ENCODE measurements around the gene PPP2R5A. TPM values are rescaled to one million over a fixed set of nuclear protein-coding genes. Genes with fewer than 3 reads are reported as not detected.

The PPP2R5A gene
- total and polyA plus RNA-seq, 4 donors: 33.5 to 45.3 (median 41.2) TPM

GRCh38 chr1:212289262-212290077 lies 4.3 kb downstream of the PPP2R5A start:
- Histone ChIP-seq H3K9me3 (ENCODE audit: control insufficient read depth, low read length) (no peaks in the 10 kb centered on the region), H3K27ac (ENCODE audit: low read depth in 1 of 2, low read length in 2 of 2) (no peak overlapping the region), H3K4me3 (ENCODE audit: low read length in 2 of 2) (no peak overlapping the region), H3K27me3 (ENCODE audit: control insufficient read depth in 1 of 2, insufficient read depth in 2 of 2, low read length in 1 of 2) (no peaks in the 10 kb centered on the region), H3K4me1 (ENCODE audit: control insufficient read depth in 1 of 2, insufficient read depth in 2 of 2, low read length in 2 of 2) (peaks cover 2 to 13% of the 10 kb centered on the region in 2 donors), H3K36me3 (ENCODE audit: control insufficient read depth in 1 of 2, insufficient read depth in 2 of 2, low read length in 1 of 2) (no peaks in the 10 kb centered on the region)
- 29 to 30% methylated on average over 4 of the region's 4 CpGs for WGBS, 2 donors
- ATAC-seq (ENCODE audit: low FRiP score) (no peak), DNase-seq (no peak)
- intact Hi-C loops (cut with DNase I): loop anchor here (5.0 kb wide), 4 partner anchors 57 to 217 kb away; no protein-coding TSS in a partner anchor

GRCh38 chr1:212290608-212291007 lies 5.4 kb downstream of the PPP2R5A start:
- ATAC-seq (ENCODE audit: low FRiP score): no peak
- Histone ChIP-seq H3K27me3 (ENCODE audit: control insufficient read depth in 1 of 2, insufficient read depth in 2 of 2, low read length in 1 of 2) (no peaks in the 10 kb centered on the region), H3K4me1 (ENCODE audit: control insufficient read depth in 1 of 2, insufficient read depth in 2 of 2, low read length in 2 of 2) (peaks cover 2 to 15% of the 10 kb centered on the region in 2 donors), H3K9me3 (ENCODE audit: control insufficient read depth, low read length) (no peaks in the 10 kb centered on the region), H3K4me3 (ENCODE audit: low read length in 2 of 2) (no peak overlapping the region), H3K27ac (ENCODE audit: low read depth in 1 of 2, low read length in 2 of 2) (no peak overlapping the region), H3K36me3 (ENCODE audit: control insufficient read depth in 1 of 2, insufficient read depth in 2 of 2, low read length in 1 of 2) (no peaks in the 10 kb centered on the region)
- no peak for DNase-seq
- intact Hi-C loops (cut with DNase I): loop anchor here in 1 of 2 donors (5.0 kb wide), 1 partner anchor 218 kb away; no protein-coding TSS in a partner anchor

GRCh38 chr1:212291505-212292134 lies 6.4 kb downstream of the PPP2R5A start:
- H3K27ac ChIP-seq (ENCODE audit: low read depth in 1 of 2, low read length in 2 of 2): no peak overlapping the region
- peaks cover 2 to 15% of the 10 kb centered on the region in 2 donors for H3K4me1 ChIP-seq (ENCODE audit: control insufficient read depth in 1 of 2, insufficient read depth in 2 of 2, low read length in 2 of 2)
- ATAC-seq (ENCODE audit: low FRiP score) (no peak), DNase-seq (no peak)
- H3K27me3 ChIP-seq (ENCODE audit: control insufficient read depth in 1 of 2, insufficient read depth in 2 of 2, low read length in 1 of 2): no peaks in the 10 kb centered on the region
- intact Hi-C loops (cut with DNase I): loop anchor here in 1 of 2 donors (5.0 kb wide), 1 partner anchor 219 kb away; no protein-coding TSS in a partner anchor
- H3K36me3 ChIP-seq (ENCODE audit: control insufficient read depth in 1 of 2, insufficient read depth in 2 of 2, low read length in 1 of 2): no peaks in the 10 kb centered on the region
- WGBS, 2 donors: 49 to 54% methylated on average over 6 of the region's 6 CpGs
- H3K9me3 ChIP-seq (ENCODE audit: control insufficient read depth, low read length): no peaks in the 10 kb centered on the region
- H3K4me3 ChIP-seq (ENCODE audit: low read length in 2 of 2): no peak overlapping the region

GRCh38 chr1:212292250-212293105 lies 7.3 kb downstream of the PPP2R5A start:
- Histone ChIP-seq H3K27ac (ENCODE audit: low read depth in 1 of 2, low read length in 2 of 2) (no peak overlapping the region), H3K4me3 (ENCODE audit: low read length in 2 of 2) (no peak overlapping the region), H3K4me1 (ENCODE audit: control insufficient read depth in 1 of 2, insufficient read depth in 2 of 2, low read length in 2 of 2) (peaks cover 2 to 15% of the 10 kb centered on the region in 2 donors), H3K36me3 (ENCODE audit: control insufficient read depth in 1 of 2, insufficient read depth in 2 of 2, low read length in 1 of 2) (no peaks in the 10 kb centered on the region), H3K27me3 (ENCODE audit: control insufficient read depth in 1 of 2, insufficient read depth in 2 of 2, low read length in 1 of 2) (no peaks in the 10 kb centered on the region), H3K9me3 (ENCODE audit: control insufficient read depth, low read length) (no peaks in the 10 kb centered on the region)
- WGBS, 2 donors: 84 to 87% methylated on average over 4 of the region's 4 CpGs
- intact Hi-C loops (cut with DNase I): loop anchor here in 1 of 2 donors (5.0 kb wide), 1 partner anchor 220 kb away; no protein-coding TSS in a partner anchor
- no peak for DNase-seq
- ATAC-seq (ENCODE audit: low FRiP score): no peak

- Histone ChIP-seq H3K4me3 (ENCODE audit: low read length in 2 of 2) (no peak overlapping the region), H3K27ac (ENCODE audit: low read depth in 1 of 2, low read length in 2 of 2) (no peak overlapping the region), H3K4me1 (ENCODE audit: control insufficient read depth in 1 of 2, insufficient read depth in 2 of 2, low read length in 2 of 2) (peaks cover 2 to 13% of the 10 kb centered on the region in 2 donors), H3K27me3 (ENCODE audit: control insufficient read depth in 1 of 2, insufficient read depth in 2 of 2, low read length in 1 of 2) (no peaks in the 10 kb centered on the region), H3K36me3 (ENCODE audit: control insufficient read depth in 1 of 2, insufficient read depth in 2 of 2, low read length in 1 of 2) (no peaks in the 10 kb centered on the region), H3K9me3 (ENCODE audit: control insufficient read depth, low read length) (no peaks in the 10 kb centered on the region)
- intact Hi-C loops (cut with DNase I): loop anchor here in 1 of 2 donors (5.0 kb wide), 1 partner anchor 221 kb away; no protein-coding TSS in a partner anchor
- ATAC-seq (ENCODE audit: low FRiP score): no peak
- no peak for DNase-seq
- 79 to 83% methylated on average over 1 of the region's 1 CpG for WGBS, 2 donors
Observed at GRCh38 chr1:212293579-212293978, 8.4 kb downstream of the PPP2R5A start.

GRCh38 chr1:212294983-212295382 lies 9.8 kb downstream of the PPP2R5A start:
- Histone ChIP-seq H3K4me3 (ENCODE audit: low read length in 2 of 2) (no peak overlapping the region), H3K27me3 (ENCODE audit: control insufficient read depth in 1 of 2, insufficient read depth in 2 of 2, low read length in 1 of 2) (no peaks in the 10 kb centered on the region), H3K4me1 (ENCODE audit: control insufficient read depth in 1 of 2, insufficient read depth in 2 of 2, low read length in 2 of 2) (peaks cover 2 to 13% of the 10 kb centered on the region in 2 donors), H3K9me3 (ENCODE audit: control insufficient read depth, low read length) (no peaks in the 10 kb centered on the region), H3K36me3 (ENCODE audit: control insufficient read depth in 1 of 2, insufficient read depth in 2 of 2, low read length in 1 of 2) (no peaks in the 10 kb centered on the region), H3K27ac (ENCODE audit: low read depth in 1 of 2, low read length in 2 of 2) (no peak overlapping the region)
- DNase-seq (no peak), ATAC-seq (ENCODE audit: low FRiP score) (no peak)
- WGBS, 2 donors: 92 to 94% methylated on average over 3 of the region's 3 CpGs
- intact Hi-C loops (cut with DNase I): loop anchor here in 1 of 2 donors (5.0 kb wide), 1 partner anchor 223 kb away; no protein-coding TSS in a partner anchor

GRCh38 chr1:212295579-212295978 lies 10.4 kb downstream of the PPP2R5A start:
- WGBS, 2 donors: 85 to 86% methylated on average over 2 of the region's 2 CpGs
- H3K36me3 ChIP-seq (ENCODE audit: control insufficient read depth in 1 of 2, insufficient read depth in 2 of 2, low read length in 1 of 2): no peaks in the 10 kb centered on the region
- no peak overlapping the region for H3K4me3 ChIP-seq (ENCODE audit: low read length in 2 of 2)
- no peak for DNase-seq
- H3K9me3 ChIP-seq (ENCODE audit: control insufficient read depth, low read length): no peaks in the 10 kb centered on the region
- intact Hi-C loops (cut with DNase I): no loop called here
- H3K27me3 ChIP-seq (ENCODE audit: control insufficient read depth in 1 of 2, insufficient read depth in 2 of 2, low read length in 1 of 2): no peaks in the 10 kb centered on the region
- H3K4me1 ChIP-seq (ENCODE audit: control insufficient read depth in 1 of 2, insufficient read depth in 2 of 2, low read length in 2 of 2): peaks cover 2 to 13% of the 10 kb centered on the region in 2 donors
- no peak overlapping the region for H3K27ac ChIP-seq (ENCODE audit: low read depth in 1 of 2, low read length in 2 of 2)
- ATAC-seq (ENCODE audit: low FRiP score): no peak

GRCh38 chr1:212297338-212297737 lies 12.1 kb downstream of the PPP2R5A start:
- H3K4me3 ChIP-seq (ENCODE audit: low read length in 2 of 2): no peak overlapping the region
- DNase-seq: no peak
- H3K4me1 ChIP-seq (ENCODE audit: control insufficient read depth in 1 of 2, insufficient read depth in 2 of 2, low read length in 2 of 2): peaks cover 0 to 7% of the 10 kb centered on the region in 2 donors
- WGBS, 2 donors: 91 to 94% methylated on average over 6 of the region's 6 CpGs
- no peaks in the 10 kb centered on the region for H3K27me3 ChIP-seq (ENCODE audit: control insufficient read depth in 1 of 2, insufficient read depth in 2 of 2, low read length in 1 of 2)
- H3K36me3 ChIP-seq (ENCODE audit: control insufficient read depth in 1 of 2, insufficient read depth in 2 of 2, low read length in 1 of 2): no peaks in the 10 kb centered on the region
- no peak for ATAC-seq (ENCODE audit: low FRiP score)
- intact Hi-C loops (cut with DNase I): no loop called here
- no peaks in the 10 kb centered on the region for H3K9me3 ChIP-seq (ENCODE audit: control insufficient read depth, low read length)
- H3K27ac ChIP-seq (ENCODE audit: low read depth in 1 of 2, low read length in 2 of 2): no peak overlapping the region
